Measurements from ENCODE around the gene BEST4. TPM values are rescaled to one million over a fixed set of nuclear protein-coding genes. Genes with fewer than 3 reads are reported as not detected.
"Not testable (repeated sequence)": the region's sequence is repeated elsewhere in the genome, so short reads cannot be mapped to it uniquely, and the experiment has no call there.

The BEST4 gene
- total RNA-seq, 4 donors from 2014 or later: 0.32 TPM; not detected in 3

DNA sequence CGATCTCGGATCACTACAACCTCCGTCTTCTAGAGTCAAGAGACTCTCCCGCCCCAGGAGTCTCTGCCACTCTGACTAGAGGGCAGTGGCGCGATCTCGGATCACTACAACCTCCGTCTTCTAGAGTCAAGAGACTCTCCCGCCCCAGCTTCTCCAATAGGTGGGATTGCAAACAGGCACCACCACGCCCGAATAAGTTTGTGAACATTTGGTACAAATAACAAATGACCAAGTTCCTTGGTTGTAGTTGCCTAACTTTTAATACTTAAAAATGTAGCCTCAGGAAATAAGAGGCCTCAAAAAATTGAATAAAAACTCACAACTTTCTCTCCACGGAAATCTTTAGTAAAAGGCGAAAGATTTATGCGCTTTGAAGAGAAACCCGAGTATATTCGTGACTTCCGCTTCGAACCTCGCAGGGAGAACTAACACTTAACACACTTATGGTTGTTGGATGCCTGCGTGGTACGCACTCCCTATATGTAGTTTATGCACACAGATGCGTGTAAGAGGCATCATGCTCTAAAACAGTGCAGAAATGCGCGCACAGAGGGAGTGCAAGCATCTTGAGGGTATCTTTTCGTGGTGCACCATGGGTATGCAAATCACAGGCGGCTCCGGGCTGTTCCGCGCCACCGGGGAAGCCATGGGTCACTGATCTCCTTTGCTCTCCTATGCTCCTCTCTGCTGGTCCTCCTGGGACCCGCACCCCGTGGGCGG, 31.8 kb upstream of the BEST4 start:
- TF ChIP-seq CTCF (IDR thresholded peaks at IDR 0.05 in 4 of 5, conservative IDR thresholded peaks at IDR 0.05 in 1 of 5) (no peak), POLR2A (IDR thresholded peaks at IDR 0.05) (peak; percentile 92 to 94)
- H3K36me3 ChIP-seq: no peaks in the 10 kb centered on the region
- in situ Hi-C loops (cut with MboI; ENCODE audit: low sequenced_read_pairs in 4 of 4): no loop called here
- intact Hi-C loops (cut with DNase I; ENCODE audit: low total_unique reads): loop anchor here (1.0 to 5.0 kb wide), 3 partner anchors 19 to 88 kb away; partner anchors contain the start of genes BEST4, PLK3 and RNU5D-1
- H3K4me1 ChIP-seq: peaks cover 6 to 13% of the 10 kb centered on the region in 2 donors
- H3K4me3 ChIP-seq: peak overlapping the region; percentile 46 to 70 (median 64)
- peak overlapping the region; percentile 86 to 91 (median 89) for H3K27ac ChIP-seq
- H3K9me3 ChIP-seq: no peaks in the 10 kb centered on the region
- no peaks in the 10 kb centered on the region for H3K27me3 ChIP-seq
- ATAC-seq (peak; percentile 83 to 89), DNase-seq (peak; percentile 66 to 85)

GRCh38 chr1:44819196-44819607, 31.2 kb upstream of the BEST4 start:
- DNase-seq: no peak
- no peaks in the 10 kb centered on the region for H3K9me3 ChIP-seq

DNA sequence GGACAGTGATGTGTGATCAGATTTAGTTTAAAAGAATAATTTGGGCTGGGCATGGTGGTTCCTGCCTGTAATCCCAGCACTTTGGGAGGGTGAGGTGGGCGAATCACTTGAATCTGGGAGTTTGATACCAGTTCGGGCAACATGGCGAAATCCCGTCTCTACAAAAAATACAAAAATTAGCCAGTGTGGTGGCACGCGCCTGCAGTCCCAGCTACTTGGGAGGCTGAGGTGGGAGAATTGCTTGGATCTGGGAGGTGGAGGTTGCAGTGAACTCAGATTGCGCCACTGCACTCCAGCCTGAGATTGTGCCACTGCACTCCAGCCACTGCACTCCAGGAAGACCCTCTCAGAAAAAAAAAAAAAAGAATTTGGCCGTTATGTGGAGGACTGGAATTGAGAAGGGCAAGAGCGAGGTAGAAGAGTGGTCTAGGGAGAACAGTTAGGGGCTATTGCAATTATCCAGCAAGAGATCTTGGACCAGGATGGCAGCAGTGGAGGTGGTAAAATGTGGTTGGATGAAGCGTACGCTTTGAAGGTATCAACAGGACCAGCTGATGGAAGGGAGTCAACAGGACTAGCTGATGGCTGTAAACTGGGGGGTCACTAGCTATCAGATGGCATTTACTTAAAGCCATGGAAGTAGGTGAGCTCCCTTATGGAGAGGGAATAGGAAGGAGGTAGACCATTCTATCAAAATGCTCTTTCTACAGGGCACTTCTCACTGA, 30.0 kb upstream of the BEST4 start:
- in situ Hi-C loops (cut with MboI; ENCODE audit: low sequenced_read_pairs in 4 of 4) (no loop called here), intact Hi-C loops (cut with DNase I; ENCODE audit: low total_unique reads) (loop anchor here (2.0 kb wide), 1 partner anchor 17 kb away; the partner anchor contains the start of gene PLK3)
- Histone ChIP-seq H3K27ac (peak overlapping the region in 1 of 4 donors; percentile 86), H3K9me3 (no peaks in the 10 kb centered on the region), H3K4me3 (no peak overlapping the region), H3K36me3 (no peaks in the 10 kb centered on the region), H3K4me1 (peaks cover 15 to 19% of the 10 kb centered on the region in 2 donors), H3K27me3 (no peaks in the 10 kb centered on the region)
- TF ChIP-seq CTCF (IDR thresholded peaks at IDR 0.05 in 4 of 5, conservative IDR thresholded peaks at IDR 0.05 in 1 of 5) (no peak), POLR2A (IDR thresholded peaks at IDR 0.05) (no peak)
- DNase-seq (no peak), ATAC-seq (no peak)

More at GRCh38 chr1:44819196-44819607, 31.2 kb upstream of the BEST4 start:
- ATAC-seq: peak; percentile 10 to 18
- Histone ChIP-seq H3K27ac (peak overlapping the region; percentile 86 to 91 (median 89)), H3K27me3 (no peaks in the 10 kb centered on the region), H3K4me1 (peaks cover 8 to 13% of the 10 kb centered on the region in 2 donors), H3K36me3 (no peaks in the 10 kb centered on the region), H3K4me3 (peak overlapping the region; percentile 46 to 70 (median 64))
- intact Hi-C loops (cut with DNase I; ENCODE audit: low total_unique reads): loop anchor here (2.0 kb wide), 1 partner anchor 18 kb away; the partner anchor contains the start of gene PLK3
- in situ Hi-C loops (cut with MboI; ENCODE audit: low sequenced_read_pairs in 4 of 4): no loop called here
- no peak for TF ChIP-seq POLR2A (IDR thresholded peaks at IDR 0.05)
- TF ChIP-seq CTCF (IDR thresholded peaks at IDR 0.05 in 4 of 5, conservative IDR thresholded peaks at IDR 0.05 in 1 of 5): no peak

- in situ Hi-C loops (cut with MboI; ENCODE audit: low sequenced_read_pairs in 4 of 4) (no loop called here), intact Hi-C loops (cut with DNase I; ENCODE audit: low total_unique reads) (no loop called here)
- TF ChIP-seq POLR2A (IDR thresholded peaks at IDR 0.05): no peak
- no peak for TF ChIP-seq CTCF (IDR thresholded peaks at IDR 0.05 in 4 of 5, conservative IDR thresholded peaks at IDR 0.05 in 1 of 5)
- Histone ChIP-seq H3K36me3 (no peaks in the 10 kb centered on the region), H3K27me3 (no peaks in the 10 kb centered on the region), H3K4me1 (peaks cover 17 to 21% of the 10 kb centered on the region in 2 donors), H3K27ac (no peak overlapping the region), H3K9me3 (no peaks in the 10 kb centered on the region), H3K4me3 (no peak overlapping the region)
- ATAC-seq (no peak), DNase-seq (no peak)
These were observed 29.3 kb upstream of the BEST4 start for GRCh38 chr1:44817307-44817706.

- DNase-seq; in situ Hi-C loops (cut with MboI; ENCODE audit: low sequenced_read_pairs in 4 of 4): not testable (repeated sequence)
- H3K4me1 ChIP-seq: peaks cover 20 to 21% of the 10 kb centered on the region in 2 donors
These were observed 28.0 kb upstream of the BEST4 start for GRCh38 chr1:44815926-44816325.

More at GRCh38 chr1:44815926-44816325, 28.0 kb upstream of the BEST4 start:
- H3K36me3 ChIP-seq; H3K27ac ChIP-seq; H3K27me3 ChIP-seq; ATAC-seq; H3K9me3 ChIP-seq; intact Hi-C loops (cut with DNase I; ENCODE audit: low total_unique reads); H3K4me3 ChIP-seq: not testable (repeated sequence)
